Measurements from ENCODE around the gene MEIOSIN.

Gene MEIOSIN

GRCh38 chr19:45812297-45812696 is 79.1 kb downstream of the MEIOSIN start:
- Histone ChIP-seq H2BK120ac (ENCODE audit: low read depth, low read length) (no peak overlapping the region), H2BK12ac (ENCODE audit: low read length) (no peak overlapping the region), H3K18ac (ENCODE audit: low read length) (no peak overlapping the region), H3K27me3 (ENCODE audit: control insufficient read depth in 3 of 3, insufficient read depth in 3 of 3, low read depth in 1 of 3, low read length in 3 of 3) (peaks cover 0 to 8% (median 0%) of the 10 kb centered on the region in 3 experiments), H3K4ac (ENCODE audit: low read length) (no peak overlapping the region), H3K4me1 (ENCODE audit: control insufficient read depth in 2 of 2, insufficient read depth in 1 of 2, low read depth in 1 of 2, low read length in 2 of 2) (peaks cover 10 to 15% of the 10 kb centered on the region in 2 donors), H2AFZ (ENCODE audit: low read length) (no peak overlapping the region), H3K36me3 (replicated peaks in 1 of 2; ENCODE audit: control insufficient read depth in 2 of 2, insufficient read depth in 2 of 2, low read length in 2 of 2) (peaks cover 1 to 5% of the 10 kb centered on the region in 2 donors), H3K4me3 (ENCODE audit: low read length in 2 of 2) (no peak overlapping the region), H3K9me3 (replicated peaks in 1 of 2; ENCODE audit: control insufficient read depth in 2 of 2, insufficient read depth in 1 of 2, low read depth in 1 of 2, low read length in 2 of 2) (no peaks in the 10 kb centered on the region), H3K14ac (ENCODE audit: low read length) (no peak overlapping the region), H2AK5ac (ENCODE audit: low read depth, low read length) (no peak overlapping the region), H3K23ac (ENCODE audit: low read depth, low read length, poor library complexity) (no peak overlapping the region), H3K79me1 (ENCODE audit: low read depth, low read length) (no peaks in the 10 kb centered on the region), H4K91ac (ENCODE audit: low read depth, low read length, poor library complexity) (no peak overlapping the region), H3K27ac (replicated peaks; ENCODE audit: low read length) (no peak overlapping the region), H3K9ac (ENCODE audit: low read depth, low read length, poor library complexity) (no peak overlapping the region), H4K8ac (ENCODE audit: low read depth, low read length) (no peak overlapping the region), H3K4me2 (ENCODE audit: insufficient read depth, low read length, poor library complexity, severe bottlenecking) (no peak overlapping the region), H2BK15ac (ENCODE audit: low read length) (no peak overlapping the region), H2BK5ac (ENCODE audit: low read length) (no peak overlapping the region)
- DNase-seq (ENCODE audit: low spot score) = no peak
- WGBS, 2 donors (ENCODE audit: extremely low coverage in 2 of 2, insufficient read length in 2 of 2, insufficient replicate concordance in 1 of 2) = no CpG with 5 or more reads among the region's 6 CpGs
